ENCODE results near the gene ZNF236. TPM values are rescaled to one million over a fixed set of nuclear protein-coding genes. Genes with fewer than 3 reads are reported as not detected.

ZNF236 gene
- total and polyA plus RNA-seq, 2 experiments from 2014 or later, result 7.4 to 8.2 TPM

GRCh38 chr18:76978616-76979015, 156.3 kb downstream of the ZNF236 start:
- no peak overlapping the region for H3K4me2 ChIP-seq
- TF ChIP-seq EZH2 (IDR thresholded peaks at IDR 0.05; ENCODE audit: borderline replicate concordance) (no peak), EZH2phosphoT487 (IDR thresholded peaks at IDR 0.05; ENCODE audit: low read depth, severe bottlenecking, unreplicated experiment) (no peak), CTCF (IDR thresholded peaks at IDR 0.05; ENCODE audit: poor library complexity) (no peak)
- no peaks in the 10 kb centered on the region for H3K9me3 ChIP-seq (ENCODE audit: low read depth)
- H3K4me3 ChIP-seq, result no peak overlapping the region
- no peaks in the 10 kb centered on the region for H3K79me2 ChIP-seq
- DNase-seq (ENCODE audit: low spot score), result no peak
- no peaks in the 10 kb centered on the region for H3K4me1 ChIP-seq (ENCODE audit: insufficient read depth)
- no peak overlapping the region for H3K27ac ChIP-seq
- WGBS (ENCODE audit: low lambda C conversion rate, missing lambda C conversion rate), result 89% methylated on average over 14 of the region's 14 CpGs
- H4K20me1 ChIP-seq (ENCODE audit: insufficient read depth, poor library complexity, severe bottlenecking), result no peaks in the 10 kb centered on the region
- H3K9me2 ChIP-seq (replicated peaks; ENCODE audit: insufficient read depth), result no peaks in the 10 kb centered on the region
- no peaks in the 10 kb centered on the region for H3K27me3 ChIP-seq
- no peaks in the 10 kb centered on the region for H3K36me3 ChIP-seq (replicated peaks; ENCODE audit: insufficient read depth, low read depth)
- H2AFZ ChIP-seq, result no peak overlapping the region

DNA sequence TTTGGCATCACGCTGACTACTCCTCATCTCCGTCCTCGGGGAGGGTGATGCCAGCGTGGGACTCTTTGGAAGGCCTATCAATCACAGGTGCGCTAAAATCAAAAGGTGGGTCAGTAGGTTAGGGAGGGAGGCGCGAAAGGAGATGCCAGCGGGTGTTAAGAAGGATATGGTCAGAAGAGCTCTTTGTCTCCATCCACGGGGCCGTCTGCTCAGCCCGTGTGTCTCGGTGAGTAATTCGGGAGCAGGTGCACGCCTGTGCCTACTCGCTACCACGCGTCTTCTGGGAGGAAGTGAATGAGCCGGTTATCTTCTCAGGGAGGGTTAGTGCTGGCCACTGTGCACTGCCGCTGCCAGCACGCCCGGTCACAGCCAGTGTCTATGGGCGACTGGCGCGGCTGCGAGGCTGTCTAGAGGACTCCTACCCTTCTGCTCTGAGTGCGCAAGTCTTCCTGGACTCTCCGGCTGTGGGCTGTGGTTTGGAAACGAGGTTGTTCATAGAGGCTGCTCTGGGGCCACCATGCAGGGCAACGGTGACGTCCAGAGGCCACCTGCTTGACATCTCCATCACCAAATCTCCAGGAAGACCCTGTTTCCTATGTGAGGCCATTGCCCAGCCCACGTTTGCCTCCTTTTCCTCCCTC, 156.9 kb downstream of the ZNF236 start:
- no peak overlapping the region for H3K27ac ChIP-seq
- WGBS (ENCODE audit: low lambda C conversion rate, missing lambda C conversion rate), result 98% methylated on average over 31 of the region's 31 CpGs

DNA sequence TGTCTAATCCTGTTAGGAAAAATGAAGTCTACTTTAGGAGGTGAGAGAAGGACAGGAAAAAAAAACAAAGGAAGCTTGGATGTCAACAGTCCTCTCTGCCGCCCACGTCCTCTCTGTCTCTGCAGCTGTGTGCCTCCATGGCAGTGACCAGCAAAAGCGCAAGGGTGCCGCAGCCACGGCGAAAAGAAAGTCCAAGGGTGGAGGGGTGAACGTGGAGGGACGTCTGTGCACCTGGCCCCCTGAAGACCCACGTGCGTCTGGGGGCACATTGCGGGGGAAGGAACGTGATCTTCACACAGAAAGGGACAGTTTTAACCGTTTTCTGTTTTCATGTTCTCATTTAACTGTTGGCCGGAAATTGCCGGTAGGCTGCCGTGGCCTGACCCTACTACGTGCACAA, 157.5 kb downstream of the ZNF236 start:
- 91% methylated on average over 17 of the region's 17 CpGs for WGBS (ENCODE audit: low lambda C conversion rate, missing lambda C conversion rate)
- H3K79me2 ChIP-seq, result no peaks in the 10 kb centered on the region
- H3K9me2 ChIP-seq (replicated peaks; ENCODE audit: insufficient read depth), result no peaks in the 10 kb centered on the region
- no peaks in the 10 kb centered on the region for H3K27me3 ChIP-seq
- no peak overlapping the region for H2AFZ ChIP-seq
- no peak for DNase-seq (ENCODE audit: low spot score)
- H3K4me3 ChIP-seq, result no peak overlapping the region
- no peak for TF ChIP-seq EZH2 (IDR thresholded peaks at IDR 0.05; ENCODE audit: borderline replicate concordance)
- no peak for TF ChIP-seq EZH2phosphoT487 (IDR thresholded peaks at IDR 0.05; ENCODE audit: low read depth, severe bottlenecking, unreplicated experiment)
- no peak for TF ChIP-seq CTCF (IDR thresholded peaks at IDR 0.05; ENCODE audit: poor library complexity)
- H3K36me3 ChIP-seq (replicated peaks; ENCODE audit: insufficient read depth, low read depth), result no peaks in the 10 kb centered on the region
- H3K4me1 ChIP-seq (ENCODE audit: insufficient read depth), result no peaks in the 10 kb centered on the region
- H3K4me2 ChIP-seq, result no peak overlapping the region
- H3K27ac ChIP-seq, result no peak overlapping the region
- no peaks in the 10 kb centered on the region for H3K9me3 ChIP-seq (ENCODE audit: low read depth)
- no peaks in the 10 kb centered on the region for H4K20me1 ChIP-seq (ENCODE audit: insufficient read depth, poor library complexity, severe bottlenecking)

More for the DNA sequence above, 156.9 kb downstream of the ZNF236 start:
- no peak overlapping the region for H3K4me3 ChIP-seq
- H3K36me3 ChIP-seq (replicated peaks; ENCODE audit: insufficient read depth, low read depth), result no peaks in the 10 kb centered on the region
- H2AFZ ChIP-seq, result no peak overlapping the region
- DNase-seq (ENCODE audit: low spot score), result no peak
- no peaks in the 10 kb centered on the region for H3K9me2 ChIP-seq (replicated peaks; ENCODE audit: insufficient read depth)
- H3K27me3 ChIP-seq, result no peaks in the 10 kb centered on the region
- H4K20me1 ChIP-seq (ENCODE audit: insufficient read depth, poor library complexity, severe bottlenecking), result no peaks in the 10 kb centered on the region
- H3K4me1 ChIP-seq (ENCODE audit: insufficient read depth), result no peaks in the 10 kb centered on the region
- H3K9me3 ChIP-seq (ENCODE audit: low read depth), result no peaks in the 10 kb centered on the region
- TF ChIP-seq CTCF (IDR thresholded peaks at IDR 0.05; ENCODE audit: poor library complexity) (no peak), EZH2phosphoT487 (IDR thresholded peaks at IDR 0.05; ENCODE audit: low read depth, severe bottlenecking, unreplicated experiment) (no peak), EZH2 (IDR thresholded peaks at IDR 0.05; ENCODE audit: borderline replicate concordance) (no peak)
- no peaks in the 10 kb centered on the region for H3K79me2 ChIP-seq
- no peak overlapping the region for H3K4me2 ChIP-seq
